Hindlimb muscle (tissue), 1 donor: Measurements from ENCODE around the gene TTBK1. TPM values are rescaled to one million over a fixed set of nuclear protein-coding genes. Genes with fewer than 3 reads are reported as not detected.

Experiments
- DNase-seq: peaks from one replicate; pipeline ENCODE4 v3.0.0-alpha.2; 2013
- polyA plus RNA-seq: library from polyadenylated mRNA; unstranded; fragments of 120-200 nt; gene quantifications from one replicate; pipeline ENCODE4 v1.2.1, GENCODE V29; 2013; ENCODE audit not compliant: insufficient read length

Gene TTBK1
- polyA plus RNA-seq, 1 donor = 0.10 TPM

DNA sequence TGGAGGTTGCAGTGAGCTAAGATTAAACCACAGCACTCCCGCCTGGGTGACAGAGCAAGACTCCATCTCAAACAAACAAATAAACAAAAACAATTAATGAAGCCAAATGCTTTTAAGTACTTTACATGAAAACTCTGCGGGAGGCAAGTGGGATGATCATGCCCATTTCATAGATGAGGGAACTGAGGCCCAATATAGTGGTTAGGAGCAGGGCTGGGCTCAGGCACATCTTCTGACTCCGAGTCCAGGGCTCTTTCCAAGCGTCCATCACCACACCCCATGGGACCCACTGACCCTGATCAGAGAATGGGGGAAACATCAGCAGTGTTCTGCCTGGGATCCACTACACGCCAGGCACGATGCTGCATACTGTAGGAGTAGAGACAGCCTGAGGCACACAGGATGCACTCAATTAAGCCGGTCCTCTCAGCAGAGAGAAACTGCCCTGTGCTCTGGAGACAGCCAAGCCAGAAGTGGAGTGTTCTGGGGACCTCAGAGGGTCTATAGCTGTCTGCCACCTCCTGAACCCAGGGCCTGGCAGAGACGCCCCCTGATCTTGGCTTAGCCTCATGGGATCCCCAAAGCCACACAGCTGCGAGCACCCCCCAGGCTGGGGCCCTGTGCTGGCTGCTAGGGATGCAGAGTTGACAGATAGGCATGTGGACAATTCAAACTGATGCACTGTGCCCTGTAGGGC, 13.5 kb downstream of the TTBK1 start:
- DNase-seq = no peak

DNA sequence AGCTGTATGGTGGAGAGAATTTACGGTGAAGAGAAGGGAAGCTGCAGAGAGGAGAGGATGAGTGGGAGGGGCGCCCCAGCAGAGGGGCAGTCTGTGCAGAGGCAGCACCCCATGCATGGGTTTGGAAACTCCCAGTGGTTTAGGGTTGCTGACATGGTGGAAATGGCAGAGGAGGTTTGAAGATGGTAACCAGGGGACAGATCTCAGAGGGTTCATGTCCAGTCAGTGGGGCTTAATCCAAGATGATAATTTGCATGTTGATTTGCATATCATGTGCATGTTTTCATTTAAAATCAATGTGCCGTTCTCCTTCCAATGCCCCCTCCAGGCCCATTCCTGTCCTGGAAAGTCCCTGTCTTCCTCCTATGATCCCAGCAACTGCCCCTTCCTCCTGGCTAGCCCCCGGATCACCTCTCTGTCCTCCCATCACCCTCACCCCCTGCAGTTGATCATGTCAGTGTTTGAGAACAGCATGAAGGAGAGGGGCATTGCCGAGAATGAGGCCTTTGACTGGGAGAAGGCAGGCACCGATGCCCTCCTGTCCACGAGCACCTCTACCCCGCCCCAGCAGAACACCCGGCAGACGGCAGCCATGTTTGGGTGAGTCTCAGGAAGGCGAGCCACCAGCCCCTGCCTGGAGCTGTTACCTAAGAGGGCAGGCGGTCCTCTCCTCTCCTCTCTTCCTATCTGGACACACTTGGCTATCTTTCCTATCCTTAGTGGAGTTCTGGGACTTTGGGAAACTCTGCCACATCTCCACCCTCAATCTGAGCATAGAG, 14.3 kb downstream of the TTBK1 start:
- DNase-seq = no peak

DNA sequence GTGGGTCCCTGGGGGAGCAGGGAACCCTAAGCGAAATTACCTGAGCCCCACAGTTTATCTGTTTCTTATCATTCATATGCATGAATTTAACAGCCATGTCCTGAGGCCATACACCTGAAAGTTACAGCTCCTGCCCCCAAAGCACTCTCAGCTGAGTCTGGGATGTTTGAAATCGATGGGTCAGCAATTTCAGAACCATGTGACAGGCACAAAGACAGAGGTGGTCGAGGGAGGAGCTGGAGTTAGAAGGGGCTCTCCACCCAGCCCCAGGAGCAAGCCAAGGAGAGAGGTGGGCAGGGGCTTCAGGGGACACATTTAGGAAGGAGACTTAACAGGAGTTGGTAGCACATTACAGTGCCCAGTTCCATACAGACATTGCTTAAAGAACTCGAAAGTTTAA, 14.9 kb downstream of the TTBK1 start:
- DNase-seq = no peak

DNA sequence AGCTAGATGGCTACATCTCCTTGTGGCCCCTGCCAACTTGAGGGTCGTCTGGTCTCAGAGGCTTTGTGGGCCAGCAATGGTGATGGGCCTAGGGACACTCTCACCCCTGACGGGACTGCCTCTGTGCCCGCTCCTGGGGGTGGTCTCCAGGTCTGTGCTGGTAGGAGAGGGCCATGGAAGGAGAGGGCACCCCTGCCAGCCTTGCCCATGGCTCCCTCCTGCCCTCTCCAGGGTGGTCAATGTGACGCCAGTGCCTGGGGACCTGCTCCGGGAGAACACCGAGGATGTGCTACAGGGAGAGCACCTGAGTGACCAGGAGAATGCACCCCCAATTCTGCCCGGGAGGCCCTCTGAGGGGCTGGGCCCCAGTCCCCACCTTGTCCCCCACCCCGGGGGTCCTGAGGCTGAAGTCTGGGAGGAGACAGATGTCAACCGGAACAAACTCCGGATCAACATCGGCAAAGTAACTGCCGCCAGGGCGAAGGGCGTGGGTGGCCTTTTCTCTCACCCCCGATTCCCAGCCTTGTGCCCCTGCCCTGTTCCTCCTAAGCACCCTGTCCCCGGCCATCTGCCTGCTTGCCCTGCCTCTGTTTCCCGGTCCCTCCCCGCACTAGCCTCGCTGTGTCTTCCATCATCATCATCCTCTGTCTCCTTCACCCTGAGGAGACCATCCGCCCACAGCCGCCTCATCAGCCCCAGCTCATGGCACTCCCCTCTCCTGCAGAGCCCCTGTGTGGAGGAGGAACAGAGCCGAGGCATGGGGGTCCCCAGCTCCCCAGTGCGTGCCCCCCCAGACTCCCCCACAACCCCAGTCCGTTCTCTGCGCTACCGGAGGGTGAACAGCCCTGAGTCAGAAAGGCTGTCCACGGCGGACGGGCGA, 15.8 kb downstream of the TTBK1 start:
- DNase-seq = no peak

- DNase-seq = no peak
Observed at GRCh38 chr6:43260791-43261190, 17.5 kb downstream of the TTBK1 start.

DNA sequence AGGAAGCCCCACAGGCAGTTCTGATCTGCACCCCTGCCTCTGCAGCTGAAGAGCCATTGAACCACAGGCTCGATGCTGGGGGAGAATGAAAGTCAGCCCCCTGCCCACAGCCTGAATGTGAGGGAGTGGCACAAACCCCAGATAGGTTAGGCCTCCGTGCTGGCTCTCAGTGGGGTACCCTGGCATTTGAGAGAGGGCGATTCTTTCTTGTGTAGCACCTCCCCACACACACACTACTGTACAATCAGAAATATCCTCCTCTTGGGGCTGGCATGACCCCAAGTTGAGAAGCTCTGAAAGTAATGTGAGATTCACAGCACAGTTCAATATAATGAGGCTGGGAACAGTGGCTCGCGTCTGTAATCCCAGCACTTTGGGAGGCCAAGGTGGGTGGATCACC, 17.9 kb downstream of the TTBK1 start:
- no peak for DNase-seq

- DNase-seq = no peak
Observed at GRCh38 chr6:43262000-43262779, 18.9 kb downstream of the TTBK1 start.

- no peak for DNase-seq
Observed at GRCh38 chr6:43262780-43263313, 19.6 kb downstream of the TTBK1 start.

DNA sequence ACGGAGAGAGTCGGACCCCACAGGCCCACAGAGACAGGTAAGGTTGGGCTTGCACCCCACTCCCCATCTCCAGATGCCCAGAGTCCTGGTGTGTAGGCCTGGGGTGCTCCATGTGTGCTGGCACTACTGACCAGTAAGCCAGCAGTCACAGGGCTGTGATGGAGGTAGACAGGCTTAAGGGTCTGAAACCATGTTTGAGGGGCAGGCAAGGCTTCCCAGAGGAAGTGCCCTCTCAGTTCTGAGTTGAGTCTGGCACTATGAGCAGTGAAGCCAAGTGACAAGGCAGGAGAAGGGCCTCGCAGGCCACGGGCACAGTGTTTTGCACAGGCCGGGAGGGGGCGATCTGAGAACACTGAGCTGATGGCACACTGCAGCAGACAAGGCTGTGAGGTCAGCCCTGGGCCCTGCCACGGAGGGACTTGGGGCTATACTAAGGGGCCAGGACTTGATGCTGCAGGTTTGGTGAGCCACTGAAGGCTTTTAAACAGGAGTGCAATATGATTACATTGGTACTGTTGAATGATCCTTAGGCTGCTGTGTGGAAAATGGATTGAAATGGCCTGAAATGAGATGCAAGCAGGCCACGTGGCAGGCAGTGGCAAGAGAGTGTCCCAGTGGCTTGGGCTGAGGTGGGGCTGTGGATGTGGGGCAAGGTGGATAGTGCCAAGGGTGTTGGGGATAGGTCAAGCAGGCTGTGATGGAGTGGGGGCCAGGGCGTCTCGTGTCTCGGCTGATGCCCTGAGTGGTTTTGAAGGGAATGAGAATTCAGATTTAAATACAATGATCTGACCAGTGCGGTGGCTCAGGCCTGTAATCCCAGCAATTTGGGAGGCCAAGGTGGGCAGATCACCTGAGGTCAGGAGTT, 20.3 kb downstream of the TTBK1 start:
- DNase-seq = peak; percentile 63

DNA sequence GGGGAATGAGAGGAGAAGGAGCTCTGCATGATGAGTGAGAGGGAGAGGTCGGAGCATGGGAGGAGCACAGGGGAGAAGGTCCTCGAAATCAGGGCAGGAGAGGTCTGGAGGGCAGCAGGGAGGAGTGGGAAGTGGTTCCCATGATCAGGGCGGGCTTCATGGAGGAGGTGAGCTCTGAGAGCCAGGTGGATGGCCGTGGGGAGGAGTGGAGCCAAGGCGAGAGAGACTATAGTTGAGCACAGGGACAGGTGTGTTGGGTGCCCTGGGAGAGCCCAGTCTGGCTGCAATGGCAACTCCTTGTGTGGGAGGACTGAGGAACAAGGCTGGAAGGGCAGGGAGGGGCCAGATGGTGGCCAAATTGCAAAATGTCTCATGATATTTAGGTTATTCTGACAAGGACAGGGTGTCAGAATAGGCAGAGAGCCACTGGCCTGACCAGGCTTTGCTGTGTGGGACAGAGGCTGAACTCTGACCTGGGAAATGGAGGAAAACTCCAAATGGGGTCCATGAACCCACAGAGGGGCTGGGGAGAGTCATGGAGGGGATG, 21.4 kb downstream of the TTBK1 start:
- no peak for DNase-seq

- DNase-seq = no peak
Observed at GRCh38 chr6:43265564-43265963, 22.3 kb downstream of the TTBK1 start.

GRCh38 chr6:43267619-43268354, 24.5 kb downstream of the TTBK1 start:
- DNase-seq = no peak

- peak; percentile 46 for DNase-seq
Observed at GRCh38 chr6:43268355-43268700, 25.0 kb downstream of the TTBK1 start.

DNA sequence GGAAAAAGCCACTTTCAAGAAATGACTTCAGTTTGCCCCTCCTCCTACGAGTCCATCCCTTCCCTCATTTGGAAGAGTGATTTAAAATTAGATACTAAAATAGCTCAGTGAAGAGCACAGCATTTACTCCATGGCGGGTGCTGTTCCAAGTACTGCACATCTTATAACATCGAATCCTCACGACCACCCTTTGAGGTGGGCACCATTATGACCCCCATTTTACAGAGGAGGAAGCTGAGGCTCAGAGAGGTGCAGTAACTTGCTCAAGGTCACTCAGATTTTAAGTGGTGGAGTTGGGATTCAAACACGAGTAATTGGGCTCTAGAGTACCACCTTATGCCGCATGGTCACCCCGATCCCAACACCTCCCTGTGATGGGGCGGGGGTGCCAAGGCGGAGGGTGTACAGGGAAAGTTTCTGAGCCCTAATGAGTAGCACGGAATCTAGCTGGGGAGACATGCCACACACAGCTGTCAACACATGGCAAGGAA, 25.5 kb downstream of the TTBK1 start:
- no peak for DNase-seq

- DNase-seq = no peak
Observed at GRCh38 chr6:43269273-43270007, 26.2 kb downstream of the TTBK1 start.

GRCh38 chr6:43271103-43271815, 28.0 kb downstream of the TTBK1 start:
- DNase-seq = no peak

- DNase-seq = no peak
Observed at GRCh38 chr6:43271944-43272343, 28.7 kb downstream of the TTBK1 start.

- DNase-seq = no peak
Observed at GRCh38 chr6:43273707-43274106, 30.4 kb downstream of the TTBK1 start.
